ENCODE measurements around the gene MS4A7. TPM values are rescaled to one million over a fixed set of nuclear protein-coding genes. Genes with fewer than 3 reads are reported as not detected.
"Not testable (repeated sequence)": the region's sequence is repeated elsewhere in the genome, so short reads cannot be mapped to it uniquely, and the experiment has no call there.

The MS4A7 gene
- 1 to 10 TPM; 1.6 to 7.7 (median 5.9) TPM for polyA plus RNA-seq (ENCODE audit: insufficient read length in 4 of 4)

DNA sequence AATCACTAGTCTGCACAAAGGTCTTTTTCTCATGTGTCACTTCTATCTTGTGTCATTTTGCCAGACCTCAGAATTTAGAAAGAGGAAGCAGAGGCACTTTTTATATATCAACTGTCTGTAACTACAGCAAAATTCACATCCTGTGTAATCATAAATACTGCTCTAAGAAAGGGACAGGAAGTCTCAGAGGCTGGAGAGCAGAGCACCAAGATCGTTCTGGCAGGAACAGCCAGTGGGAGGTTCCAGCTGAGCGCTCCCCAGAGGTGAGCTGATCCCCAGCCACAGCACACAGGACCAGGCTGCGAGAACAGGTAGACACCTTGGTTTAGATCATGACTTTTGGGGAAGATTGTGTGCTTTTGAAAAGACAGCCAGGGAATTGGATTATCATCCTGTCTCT, at the start of gene MS4A7:
Gene MS4A7, plus strand, starts transcription at position 179 of the 400 bp plus-strand sequence. CDS start 4,610 bp downstream, outside the sequence.
- no peak for DNase-seq (ENCODE audit: low read depth in 4 of 4, low spot score in 3 of 4)

GRCh38 chr11:60332846-60333245, 45.5 kb upstream of the MS4A7 start:
- no peak for DNase-seq (ENCODE audit: low read depth in 4 of 4, low spot score in 3 of 4)

- DNase-seq (ENCODE audit: low read depth in 4 of 4, low spot score in 3 of 4) = peak; percentile 10 to 32 (median 18)
These were observed 44.2 kb upstream of the MS4A7 start for GRCh38 chr11:60334005-60334620.

GRCh38 chr11:60336767-60337391, 41.5 kb upstream of the MS4A7 start:
- no peak for DNase-seq (ENCODE audit: low read depth in 4 of 4, low spot score in 3 of 4)

DNA sequence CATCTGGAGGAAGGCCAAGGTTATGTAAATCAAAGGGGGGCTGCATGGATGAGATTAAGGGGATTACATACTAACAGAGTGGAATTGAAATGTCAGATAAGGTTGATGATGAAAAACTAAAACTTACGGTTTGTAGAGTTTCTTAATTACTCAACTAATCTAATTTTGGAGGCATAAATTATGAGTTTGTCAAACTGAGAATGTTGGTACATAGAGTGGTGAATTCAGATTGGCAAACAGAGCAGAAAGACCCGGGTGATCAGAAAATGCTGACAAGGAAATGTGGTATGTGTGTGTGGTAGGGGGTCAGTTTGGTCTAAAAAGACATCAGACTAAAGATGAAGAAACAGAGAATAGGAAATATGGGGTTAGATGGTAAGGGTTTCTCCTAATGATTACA, 40.3 kb upstream of the MS4A7 start:
- DNase-seq (ENCODE audit: low read depth in 4 of 4, low spot score in 3 of 4) = no peak

GRCh38 chr11:60339356-60339755, 39.0 kb upstream of the MS4A7 start:
- DNase-seq (ENCODE audit: low read depth in 4 of 4, low spot score in 3 of 4) = no peak

- no peak for DNase-seq (ENCODE audit: low read depth in 4 of 4, low spot score in 3 of 4)
These were observed 35.1 kb upstream of the MS4A7 start for GRCh38 chr11:60343094-60343704.

GRCh38 chr11:60344146-60344545, 34.2 kb upstream of the MS4A7 start:
- no peak for DNase-seq (ENCODE audit: low read depth in 4 of 4, low spot score in 3 of 4)

- no peak for DNase-seq (ENCODE audit: low read depth in 4 of 4, low spot score in 3 of 4)
These were observed 32.8 kb upstream of the MS4A7 start for GRCh38 chr11:60345489-60345888.

DNA sequence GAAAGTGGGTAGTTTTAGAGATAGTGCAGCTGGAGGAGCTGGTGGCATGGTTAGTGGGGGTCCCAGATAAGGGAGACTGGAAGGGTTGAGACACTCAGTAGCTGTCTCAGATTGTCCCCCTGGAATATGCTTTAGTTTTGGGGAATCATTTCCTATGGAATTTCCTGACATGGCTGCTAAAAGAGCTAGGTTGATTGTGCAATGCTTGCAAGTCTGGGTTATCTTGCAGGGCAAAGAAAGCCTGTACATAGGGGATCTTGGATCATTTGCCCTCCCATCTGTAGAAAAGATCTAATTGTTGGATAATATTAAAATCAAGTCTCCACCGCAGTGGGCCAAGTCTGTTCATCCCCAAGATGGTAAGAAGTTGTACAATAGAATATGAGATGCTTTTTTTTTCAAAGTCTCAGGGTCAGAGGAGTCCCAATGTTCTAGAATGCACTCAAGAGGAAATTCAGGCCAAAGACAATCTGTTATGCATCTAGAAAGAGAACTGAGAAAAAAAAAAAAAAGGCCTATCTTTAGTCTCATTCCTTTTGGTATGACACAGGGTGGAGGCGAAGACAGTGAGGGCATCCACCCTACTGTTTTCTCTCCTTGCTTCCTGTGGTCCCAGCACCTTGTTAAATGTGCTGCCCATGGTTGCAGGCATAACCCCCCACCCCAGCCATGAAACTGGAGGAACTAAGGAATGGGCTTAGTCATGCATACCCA, 31.1 kb upstream of the MS4A7 start:
- no peak for DNase-seq (ENCODE audit: low read depth in 4 of 4, low spot score in 3 of 4)

DNA sequence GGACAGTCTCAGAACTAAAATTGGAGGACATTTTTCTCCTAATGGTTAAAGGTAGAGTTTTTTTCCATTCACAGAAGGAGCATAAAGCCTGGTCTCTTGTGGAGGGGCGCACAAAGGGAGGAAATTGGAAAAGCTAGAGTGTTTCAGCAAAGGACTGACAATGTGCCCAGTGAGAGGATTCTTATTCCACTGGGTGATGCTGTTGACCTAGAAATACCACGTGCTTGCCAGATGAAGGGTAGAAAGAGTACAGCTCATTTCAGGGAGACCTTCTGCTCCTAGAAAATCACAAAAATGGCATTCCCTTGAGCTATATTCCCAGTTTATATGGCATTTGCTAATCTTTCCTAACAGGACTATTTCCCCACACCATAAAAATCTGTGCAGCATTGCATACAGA, 30.2 kb upstream of the MS4A7 start:
- DNase-seq (ENCODE audit: low read depth in 4 of 4, low spot score in 3 of 4) = no peak

DNA sequence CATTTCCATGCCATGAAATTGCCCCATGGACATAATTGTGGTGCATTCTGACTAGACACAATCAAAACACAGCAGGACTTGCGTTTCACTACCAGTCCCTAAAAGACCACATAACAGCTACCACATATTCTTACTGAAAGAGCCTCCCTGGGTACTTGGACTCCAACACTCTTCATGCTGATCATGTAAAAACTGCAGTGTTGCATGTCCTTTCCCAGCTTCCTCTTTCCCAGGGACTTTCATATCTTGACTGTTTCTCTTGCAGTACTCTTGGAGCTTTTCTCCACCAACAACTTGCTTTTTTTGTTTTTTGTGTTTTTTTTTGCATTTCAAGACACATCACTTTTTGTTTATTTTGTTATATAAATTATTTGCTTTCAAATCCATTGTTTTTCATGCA, 28.3 kb upstream of the MS4A7 start:
- no peak for DNase-seq (ENCODE audit: low read depth in 4 of 4, low spot score in 3 of 4)

GRCh38 chr11:60357771-60358170, 20.6 kb upstream of the MS4A7 start:
- DNase-seq (ENCODE audit: low read depth in 4 of 4, low spot score in 3 of 4) = no peak

GRCh38 chr11:60360621-60361020, 17.7 kb upstream of the MS4A7 start:
- DNase-seq (ENCODE audit: low read depth in 4 of 4, low spot score in 3 of 4) = no peak

DNA sequence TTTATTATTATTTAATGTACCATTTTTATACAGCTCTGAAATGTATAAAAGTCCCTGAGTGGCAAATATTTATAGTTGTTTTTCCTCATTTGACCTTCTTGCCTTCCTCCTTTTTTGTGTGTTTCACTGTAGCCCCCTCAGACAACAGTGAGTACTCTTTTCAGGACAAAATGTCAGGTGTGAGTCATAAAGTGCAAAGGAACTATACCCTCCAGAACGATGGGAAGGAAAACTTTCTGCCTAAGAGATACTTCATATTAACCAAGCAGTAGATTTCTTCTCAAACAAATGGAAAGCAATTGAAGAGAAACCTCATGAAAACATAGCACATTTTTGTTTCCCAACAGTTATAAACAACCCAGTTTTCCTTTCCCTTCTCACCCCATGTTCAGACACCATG, 16.1 kb upstream of the MS4A7 start:
- no peak for DNase-seq (ENCODE audit: low read depth in 4 of 4, low spot score in 3 of 4)

- DNase-seq (ENCODE audit: low read depth in 4 of 4, low spot score in 3 of 4) = peak; percentile 49 to 57 (median 54)
These were observed 14.5 kb upstream of the MS4A7 start for GRCh38 chr11:60363542-60364470.

DNA sequence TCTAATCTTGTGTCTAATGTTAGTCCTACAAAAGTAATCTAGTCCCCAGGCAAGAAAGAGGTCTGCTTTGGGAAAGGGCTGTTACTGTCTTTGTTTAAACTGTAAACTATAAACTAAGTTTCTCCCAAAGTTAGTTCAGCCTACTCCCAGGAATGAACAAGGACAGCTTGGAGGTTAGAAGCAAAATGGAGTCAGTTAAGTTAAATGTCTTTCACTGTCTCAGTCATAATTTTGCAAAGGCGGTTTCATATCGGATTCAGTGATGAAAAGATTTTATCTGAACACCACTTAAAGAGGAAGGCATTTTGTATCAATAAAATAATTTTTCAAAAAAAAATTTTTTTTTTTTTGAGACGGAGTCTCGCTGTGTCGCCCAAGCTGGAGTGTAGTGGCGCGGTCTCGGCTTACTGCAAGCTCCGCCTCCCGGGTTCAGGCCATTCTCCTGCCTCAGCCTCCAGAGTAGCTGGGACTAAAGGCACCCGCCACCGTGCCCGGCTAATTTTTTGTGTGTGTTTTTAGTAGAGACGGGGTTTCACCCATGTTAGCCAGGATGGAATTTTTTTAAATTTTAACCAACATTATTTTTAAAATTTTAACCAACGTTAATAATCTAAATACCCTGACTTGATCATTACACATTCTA, 11.9 kb upstream of the MS4A7 start:
- not testable (repeated sequence) for DNase-seq (ENCODE audit: low read depth in 4 of 4, low spot score in 3 of 4)

GRCh38 chr11:60367009-60367408, 11.3 kb upstream of the MS4A7 start:
- DNase-seq (ENCODE audit: low read depth in 4 of 4, low spot score in 3 of 4) = no peak

DNA sequence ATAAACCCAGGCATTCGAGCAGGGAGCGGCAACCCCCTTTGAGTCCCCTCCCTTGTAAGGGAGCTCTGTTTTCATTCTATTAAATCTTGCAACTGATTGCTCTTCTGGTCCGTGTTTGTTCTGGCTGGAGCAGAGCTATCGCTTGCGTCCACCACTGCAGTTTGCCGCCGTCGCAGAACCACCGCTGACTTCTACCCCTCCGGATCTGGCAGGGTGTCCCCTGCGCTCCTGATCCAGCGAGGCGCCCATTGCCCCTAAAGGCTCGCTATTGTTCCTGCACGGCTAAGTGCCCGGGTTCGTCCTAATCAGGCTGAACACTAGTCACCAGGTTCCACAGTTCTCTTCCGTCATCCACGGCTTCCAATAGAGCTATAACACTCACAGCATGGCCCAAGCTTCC, 10.4 kb upstream of the MS4A7 start:
- DNase-seq (ENCODE audit: low read depth in 4 of 4, low spot score in 3 of 4) = no peak

GRCh38 chr11:60370252-60370810, 8.0 kb upstream of the MS4A7 start:
- no peak for DNase-seq (ENCODE audit: low read depth in 4 of 4, low spot score in 3 of 4)
